Fibroblast of lung (primary cell): ENCODE results near the gene ABL1. TPM values are rescaled to one million over a fixed set of nuclear protein-coding genes. Genes with fewer than 3 reads are reported as not detected.

Experiments used
- DNase-seq, 2 donors: peaks; one replicate each; pipeline versions ENCODE4 v3.0.0 to v3.0.0-alpha.2; 2010; ENCODE audit warnings: low read depth in 2 of 2
- H2AFZ ChIP-seq: 2 replicates; pipeline ENCODE4 v1.5.1; 2012; ENCODE audit warnings: low read length, control low read depth, inconsistent platforms
- H3K27ac ChIP-seq: 2 replicates; pipeline ENCODE4 v1.5.1; 2011; ENCODE audit warnings: low read length, control low read depth; ENCODE audit not compliant: insufficient read depth
- H3K27me3 ChIP-seq: 2 replicates; pipeline ENCODE4 v1.5.1; 2011; ENCODE audit warnings: mild to moderate bottlenecking, low read length; ENCODE audit not compliant: control insufficient read depth, insufficient read depth
- H3K36me3 ChIP-seq: 2 replicates; pipeline ENCODE4 v1.5.1; 2011; ENCODE audit warnings: low read length; ENCODE audit not compliant: control insufficient read depth, insufficient read depth
- H3K4me1 ChIP-seq: 2 replicates; pipeline ENCODE4 v1.5.1; 2011; ENCODE audit warnings: low read length; ENCODE audit not compliant: control insufficient read depth, insufficient read depth; ENCODE audit errors: extremely low read depth
- H3K4me2 ChIP-seq: 2 replicates; pipeline ENCODE4 v1.5.1; 2011; ENCODE audit warnings: low read length, control low read depth; ENCODE audit not compliant: insufficient read depth; ENCODE audit errors: extremely low read depth
- H3K4me3 ChIP-seq, 4 experiments: fragments of 200-600 bp in 1 of 4; sonication (generic) in 1 of 4; replicated peaks in 1 of 4; 2 replicates each; pipeline ENCODE4 v1.5.1; 2011 to 2016; ENCODE audit warnings: low read length in 4 of 4, low read depth in 3 of 4, mild to moderate bottlenecking in 3 of 4, control low read depth in 2 of 4, inconsistent platforms in 1 of 4, mixed read lengths in 1 of 4; ENCODE audit not compliant: insufficient read depth in 1 of 4; ENCODE audit errors: control extremely low read depth in 1 of 4
- H3K79me2 ChIP-seq: 2 replicates; pipeline ENCODE4 v1.5.1; 2012; ENCODE audit warnings: mild to moderate bottlenecking, low read length, inconsistent platforms; ENCODE audit not compliant: control insufficient read depth, insufficient read depth
- H3K9ac ChIP-seq: 2 replicates; pipeline ENCODE4 v1.5.1; 2011; ENCODE audit warnings: mild to moderate bottlenecking, low read length, control low read depth; ENCODE audit not compliant: insufficient read depth
- H3K9me3 ChIP-seq: 2 replicates; pipeline ENCODE4 v1.5.1; 2012; ENCODE audit warnings: low read depth, low read length; ENCODE audit not compliant: control insufficient read depth, insufficient read depth
- H4K20me1 ChIP-seq: 2 replicates; pipeline ENCODE4 v1.5.1; 2011; ENCODE audit warnings: low read length; ENCODE audit not compliant: control insufficient read depth, insufficient read depth; ENCODE audit errors: extremely low read depth
- EZH2 ChIP-seq: IDR thresholded peaks from 2 replicates; pipeline ENCODE4 v1.5.1; 2012; ENCODE audit warnings: low read length, control low read depth, mild to moderate bottlenecking; ENCODE audit errors: missing control alignments
- polyA plus RNA-seq, 2 donors: library from polyadenylated mRNA; depleted of rRNA in 1 of 2; stranded (reverse) in 1 of 2; unstranded in 1 of 2; fragments of >200 nt; gene quantifications; 2 replicates each; pipeline ENCODE4 v1.2.1, GENCODE V29; 2011 to 2012; ENCODE audit warnings: missing spikeins in 1 of 2
- total RNA-seq: library from RNA; depleted of rRNA; stranded (reverse); fragments of >200 nt; gene quantifications from 2 replicates; pipeline ENCODE4 v1.2.1, GENCODE V29; 2014
- TF ChIP-seq, protein P1 (sequence below), 2 donors: IDR thresholded peaks in 1 of 2; conservative IDR thresholded peaks in 1 of 2; 1 replicate in 1 of 2; 2 replicates in 1 of 2; pipeline ENCODE4 v1.5.1; 2011 to 2012; ENCODE audit warnings: low read length in 2 of 2, control low read depth in 1 of 2, inconsistent platforms in 1 of 2, low read depth in 1 of 2, mild to moderate bottlenecking in 1 of 2

The ABL1 gene
- total and polyA plus RNA-seq, 2 donors (not counting 1 experiment from before 2014, with no cell fraction given): 46.6 to 65.4 TPM

DNA sequence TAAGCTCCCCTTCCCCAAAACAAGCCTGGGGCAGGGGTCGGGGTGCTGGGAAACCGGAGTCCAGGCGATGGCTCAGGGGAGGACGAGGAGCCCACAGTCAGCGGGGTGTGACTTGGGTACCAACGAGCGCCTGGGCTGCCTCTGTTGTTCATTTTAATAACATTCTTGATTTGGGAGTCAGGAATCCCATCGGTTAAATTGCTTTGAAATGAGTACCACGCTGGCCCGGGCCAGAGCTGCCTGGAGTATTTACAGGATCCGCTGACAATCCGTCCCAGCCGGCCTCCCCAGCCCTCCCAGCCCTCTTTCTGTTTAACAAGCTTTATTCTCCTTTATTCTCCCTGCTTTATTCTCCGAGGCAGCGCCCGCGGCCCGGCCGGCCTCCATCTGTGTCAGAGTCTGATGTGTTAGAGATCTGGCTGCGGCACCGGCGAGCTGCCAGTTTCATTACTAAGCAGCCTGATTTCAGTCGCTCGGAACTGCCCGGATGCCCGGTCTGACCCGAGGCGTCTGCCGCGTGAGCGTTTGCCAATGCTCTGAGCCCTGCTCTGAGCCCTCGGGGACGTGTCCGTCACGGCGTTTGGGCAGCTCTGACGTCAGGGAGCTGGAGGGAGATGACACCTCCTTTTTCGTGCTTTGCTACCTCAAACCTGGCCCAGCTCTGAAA lies 78.0 kb downstream of the ABL1 start:
- no peak for TF ChIP-seq EZH2
- TF ChIP-seq, protein P1, sequence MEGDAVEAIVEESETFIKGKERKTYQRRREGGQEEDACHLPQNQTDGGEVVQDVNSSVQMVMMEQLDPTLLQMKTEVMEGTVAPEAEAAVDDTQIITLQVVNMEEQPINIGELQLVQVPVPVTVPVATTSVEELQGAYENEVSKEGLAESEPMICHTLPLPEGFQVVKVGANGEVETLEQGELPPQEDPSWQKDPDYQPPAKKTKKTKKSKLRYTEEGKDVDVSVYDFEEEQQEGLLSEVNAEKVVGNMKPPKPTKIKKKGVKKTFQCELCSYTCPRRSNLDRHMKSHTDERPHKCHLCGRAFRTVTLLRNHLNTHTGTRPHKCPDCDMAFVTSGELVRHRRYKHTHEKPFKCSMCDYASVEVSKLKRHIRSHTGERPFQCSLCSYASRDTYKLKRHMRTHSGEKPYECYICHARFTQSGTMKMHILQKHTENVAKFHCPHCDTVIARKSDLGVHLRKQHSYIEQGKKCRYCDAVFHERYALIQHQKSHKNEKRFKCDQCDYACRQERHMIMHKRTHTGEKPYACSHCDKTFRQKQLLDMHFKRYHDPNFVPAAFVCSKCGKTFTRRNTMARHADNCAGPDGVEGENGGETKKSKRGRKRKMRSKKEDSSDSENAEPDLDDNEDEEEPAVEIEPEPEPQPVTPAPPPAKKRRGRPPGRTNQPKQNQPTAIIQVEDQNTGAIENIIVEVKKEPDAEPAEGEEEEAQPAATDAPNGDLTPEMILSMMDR (conservative IDR thresholded peaks at IDR 0.05 in 1 of 2, IDR thresholded peaks at IDR 0.05 in 1 of 2; ENCODE audit: low read depth in 1 of 2, low read length in 2 of 2): no peak
- Histone ChIP-seq H3K36me3 (no peaks in the 10 kb centered on the region), H3K4me1 (peaks cover 13% of the 10 kb centered on the region), H3K4me3 (peak overlapping the region in 1 of 4 experiments; percentile 11), H3K79me2 (no peaks in the 10 kb centered on the region), H3K4me2 (peak overlapping the region; percentile 78), H3K27me3 (no peaks in the 10 kb centered on the region), H3K27ac (peak overlapping the region; percentile 72), H3K9ac (peak overlapping the region; percentile 32), H4K20me1 (no peaks in the 10 kb centered on the region), H3K9me3 (no peaks in the 10 kb centered on the region), H2AFZ (peak overlapping the region; percentile 46)
- peak; percentile 79 to 81 for DNase-seq

DNA sequence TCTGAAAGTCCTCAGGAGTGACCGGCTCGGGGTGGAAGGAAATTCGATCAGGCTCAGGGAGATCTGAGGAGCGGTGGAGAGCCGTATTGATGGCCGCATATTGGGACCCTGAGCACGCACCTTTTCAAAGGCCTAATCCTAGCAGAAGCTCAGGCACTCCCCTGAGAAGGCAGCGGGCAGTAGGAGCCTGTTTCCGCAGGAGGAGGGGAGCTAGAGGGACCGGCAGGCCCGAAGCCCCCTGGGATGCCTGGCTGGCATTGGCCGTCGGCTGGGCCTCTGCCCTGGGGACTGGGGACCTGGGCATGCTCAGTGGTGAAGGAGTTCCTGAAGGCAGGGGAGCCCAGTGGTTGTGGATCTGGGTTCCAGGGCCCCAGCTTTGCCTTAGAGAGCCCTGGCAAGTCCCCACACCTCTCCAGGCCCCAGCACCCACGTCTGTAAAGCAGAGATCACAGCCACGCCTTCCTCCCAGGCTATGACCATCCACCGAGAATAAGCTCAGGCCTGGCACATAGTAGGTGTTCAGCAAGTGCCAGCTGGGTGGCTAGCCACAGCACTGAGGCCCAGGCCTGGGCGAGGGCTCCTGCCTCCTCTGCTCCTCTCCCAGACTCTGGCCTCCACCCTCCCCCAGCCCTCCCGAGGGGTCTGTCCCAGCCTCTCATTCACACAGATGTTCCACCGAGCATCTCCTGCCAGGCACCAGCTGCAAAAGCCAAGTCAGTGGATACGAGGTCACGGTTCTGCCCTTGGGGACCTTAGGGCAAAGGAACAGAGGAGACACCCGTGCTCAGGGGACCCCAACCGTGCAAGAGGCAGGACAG lies 78.8 kb downstream of the ABL1 start:
- Histone ChIP-seq H4K20me1 (no peaks in the 10 kb centered on the region), H3K27me3 (no peaks in the 10 kb centered on the region), H3K79me2 (no peaks in the 10 kb centered on the region), H3K9ac (peak overlapping the region; percentile 32), H3K4me3 (peak overlapping the region in 1 of 4 experiments; percentile 11), H2AFZ (peak overlapping the region; percentile 46), H3K4me2 (peak overlapping the region; percentile 58), H3K36me3 (no peaks in the 10 kb centered on the region), H3K4me1 (peaks cover 13% of the 10 kb centered on the region), H3K27ac (peak overlapping the region; percentile 72), H3K9me3 (no peaks in the 10 kb centered on the region)
- DNase-seq: no peak
- no peak for TF ChIP-seq EZH2
- TF ChIP-seq, protein P1 (conservative IDR thresholded peaks at IDR 0.05 in 1 of 2, IDR thresholded peaks at IDR 0.05 in 1 of 2; ENCODE audit: low read depth in 1 of 2, low read length in 2 of 2): no peak

DNA sequence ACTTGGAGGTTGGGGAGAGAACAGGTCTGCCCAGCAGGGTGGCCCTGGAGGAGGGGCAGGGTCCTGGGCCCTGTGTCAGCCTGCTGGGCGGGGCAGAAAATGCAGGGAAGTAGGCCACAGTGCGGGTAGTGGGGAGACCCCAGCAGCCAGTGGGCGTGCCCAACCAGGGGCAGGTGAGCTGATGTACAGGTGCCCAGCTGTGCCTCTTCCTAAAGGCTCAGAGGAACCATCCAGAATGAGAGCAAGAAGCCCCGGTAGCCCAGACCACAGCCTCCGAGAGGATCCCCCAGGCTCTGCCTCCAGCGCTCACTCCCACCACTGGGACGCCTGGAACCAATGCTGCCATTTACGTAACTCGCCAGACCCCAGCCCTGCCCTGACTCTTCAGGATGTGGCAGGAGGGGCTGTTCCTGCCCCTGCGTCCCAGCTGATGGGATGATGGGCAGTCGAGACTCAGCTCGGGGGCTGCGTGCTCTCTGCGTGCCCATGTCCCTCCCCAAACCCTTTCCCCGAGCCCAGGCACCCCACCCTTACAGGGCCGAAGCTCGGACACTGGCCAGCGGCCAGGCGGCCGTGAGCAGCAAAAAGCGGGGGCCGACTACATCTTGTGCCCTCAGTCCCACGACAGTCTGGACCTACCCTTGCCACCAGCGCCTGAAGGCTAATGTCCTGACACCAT lies 79.5 kb downstream of the ABL1 start:
- Histone ChIP-seq H3K9me3 (no peaks in the 10 kb centered on the region), H3K4me1 (peaks cover 13% of the 10 kb centered on the region), H3K36me3 (no peaks in the 10 kb centered on the region), H3K27me3 (no peaks in the 10 kb centered on the region), H3K27ac (no peak overlapping the region), H3K9ac (no peak overlapping the region), H3K79me2 (no peaks in the 10 kb centered on the region), H3K4me3 (no peak overlapping the region), H4K20me1 (no peaks in the 10 kb centered on the region), H3K4me2 (no peak overlapping the region), H2AFZ (no peak overlapping the region)
- TF ChIP-seq, protein P1 (conservative IDR thresholded peaks at IDR 0.05 in 1 of 2, IDR thresholded peaks at IDR 0.05 in 1 of 2; ENCODE audit: low read depth in 1 of 2, low read length in 2 of 2): no peak
- no peak for TF ChIP-seq EZH2
- no peak for DNase-seq
